ENCODE results near the gene CDH13.

The CDH13 gene

DNA sequence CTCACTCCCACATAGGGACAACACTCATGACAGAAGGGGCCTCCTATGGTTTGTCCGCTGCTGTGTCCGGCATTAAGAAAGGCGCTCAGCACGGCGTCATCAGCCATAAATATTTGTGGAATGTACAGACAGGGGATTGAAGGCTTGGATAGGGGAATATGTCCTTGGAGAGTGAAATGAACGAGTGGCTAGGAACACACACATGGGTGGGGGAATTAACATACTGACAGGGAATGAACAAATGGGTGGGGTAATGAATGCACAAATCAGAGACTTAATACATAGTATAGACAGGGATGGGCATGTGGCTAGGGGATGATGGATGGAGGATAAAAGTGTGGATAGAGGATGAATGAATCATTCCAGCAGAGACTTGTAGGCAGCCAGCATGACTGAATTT is 1027.0 kb downstream of the CDH13 start:
- DNase-seq = no peak

DNA sequence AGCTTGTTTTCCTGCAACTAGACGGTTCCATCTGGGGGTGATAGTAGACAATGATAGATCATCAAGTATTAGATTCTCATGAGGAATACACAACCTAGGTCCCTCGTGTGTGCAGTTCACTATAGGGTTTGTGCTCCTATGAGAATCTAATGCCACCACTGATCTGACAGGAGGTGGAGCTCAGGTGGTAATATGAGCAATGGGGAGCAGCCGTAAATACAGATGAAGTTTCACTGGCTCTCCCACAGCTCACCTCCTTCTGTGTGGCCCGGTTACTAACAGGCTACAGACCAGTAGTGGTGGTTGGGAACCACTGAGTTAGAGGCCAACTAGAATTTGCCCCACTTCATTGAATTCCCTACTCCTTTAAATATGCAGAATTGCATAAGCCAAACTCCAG is 1033.5 kb downstream of the CDH13 start:
- no peak for DNase-seq

DNA sequence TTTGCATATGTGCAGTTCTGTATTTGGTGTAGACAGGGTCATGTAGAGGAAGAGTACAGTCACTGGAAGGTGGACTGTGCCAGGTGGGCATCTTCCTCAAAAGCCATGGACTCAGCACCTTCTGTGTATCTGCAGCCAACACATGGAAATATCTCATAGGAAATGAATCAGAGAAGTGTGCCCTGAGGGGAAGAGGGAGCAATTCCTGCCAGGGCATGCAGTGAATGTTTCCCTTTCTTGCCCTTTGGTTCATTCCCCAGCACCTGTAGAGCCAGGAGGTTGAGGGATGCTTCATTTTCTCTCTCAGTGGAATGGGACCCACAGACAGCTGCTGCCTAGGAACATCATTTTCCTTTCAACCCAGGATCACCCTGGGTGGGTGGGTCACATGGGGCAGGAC is 1034.9 kb downstream of the CDH13 start:
- no peak for DNase-seq

DNA sequence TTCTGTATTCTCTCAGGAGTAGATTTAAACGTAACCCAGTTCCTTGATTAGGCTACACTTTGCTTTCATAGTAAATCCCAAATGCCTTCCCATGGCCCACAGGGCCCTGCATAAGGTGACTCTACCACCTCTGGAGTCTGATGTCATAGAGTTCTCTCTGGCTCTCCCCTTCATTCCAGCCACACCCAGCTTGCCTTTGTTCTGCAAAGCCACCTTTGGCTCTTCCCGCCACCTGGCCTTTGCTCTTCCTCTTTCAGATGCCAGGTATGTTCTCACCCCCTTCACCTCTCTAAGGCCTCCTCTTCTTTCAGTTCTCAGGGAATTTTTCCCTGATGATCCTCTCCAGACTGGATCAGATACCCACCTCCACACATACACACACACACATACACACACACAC is 1039.7 kb downstream of the CDH13 start:
- no peak for DNase-seq

DNA sequence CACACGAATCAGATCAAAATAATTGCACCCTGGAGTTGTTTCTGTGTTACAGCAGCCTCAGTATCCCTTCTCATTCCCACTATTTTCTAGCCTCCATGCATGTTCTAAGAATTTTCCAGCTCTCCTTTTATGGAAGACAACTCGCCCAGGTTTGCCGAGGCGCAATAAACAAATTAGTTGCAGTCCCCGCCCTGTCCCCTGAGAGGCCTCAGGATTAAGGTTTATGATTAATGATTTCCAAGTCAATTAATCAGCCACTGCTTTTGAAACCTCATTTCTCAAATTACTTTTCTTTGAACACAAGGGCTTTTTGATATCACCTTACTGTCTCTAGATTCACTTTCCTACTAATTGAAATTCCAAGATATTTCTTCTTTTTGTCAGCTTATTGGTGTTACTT is 1042.7 kb downstream of the CDH13 start:
- DNase-seq = no peak

DNA sequence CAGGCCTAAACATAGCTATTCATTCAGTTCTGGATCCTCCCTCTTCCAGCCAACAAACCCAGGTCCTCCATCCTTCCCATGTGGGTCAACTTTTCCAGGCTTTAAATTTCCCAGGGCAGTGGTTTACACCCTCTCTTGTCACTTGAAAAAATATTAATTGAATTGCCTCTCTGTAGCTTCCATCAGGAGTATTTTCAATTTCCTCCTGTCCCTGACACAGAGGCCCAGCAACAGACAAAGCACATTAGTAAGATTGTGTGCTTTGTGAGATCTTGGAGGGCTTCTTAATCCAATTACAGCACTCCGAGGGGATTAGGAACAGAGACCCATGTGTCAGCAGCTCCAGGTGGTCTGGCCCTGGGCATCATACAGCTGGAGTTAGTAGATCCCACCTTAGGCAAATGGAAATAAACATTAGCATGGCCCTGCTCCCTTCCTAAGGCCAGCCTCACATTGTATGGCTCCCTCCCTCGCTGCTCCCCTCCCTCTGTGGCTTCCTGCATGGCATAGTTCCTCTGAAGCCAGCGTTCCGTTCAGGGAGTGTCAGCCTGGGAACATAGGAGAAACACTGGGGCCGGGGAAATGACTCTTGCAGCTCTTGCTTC is 1048.3 kb downstream of the CDH13 start:
- DNase-seq = no peak

DNA sequence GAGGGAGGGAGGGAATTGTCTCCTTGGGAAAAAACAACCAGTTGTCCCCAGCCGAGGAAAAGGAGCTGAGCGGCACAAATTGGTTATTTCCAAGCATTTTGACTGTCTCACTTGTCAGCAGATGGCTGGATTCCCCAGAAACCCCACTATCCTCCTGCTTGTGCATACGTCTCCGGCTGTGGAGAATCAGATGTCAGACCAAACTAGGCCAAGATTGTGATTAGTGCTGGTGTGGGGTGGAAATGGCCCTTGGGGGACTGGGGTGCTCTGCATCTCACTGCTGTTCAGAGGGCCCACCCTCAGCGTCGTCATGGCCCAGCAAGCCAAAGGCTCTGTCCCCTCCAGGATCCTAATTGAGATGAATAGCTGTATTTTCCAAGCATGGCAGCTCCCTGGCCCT is 1049.3 kb downstream of the CDH13 start:
- no peak for DNase-seq

DNA sequence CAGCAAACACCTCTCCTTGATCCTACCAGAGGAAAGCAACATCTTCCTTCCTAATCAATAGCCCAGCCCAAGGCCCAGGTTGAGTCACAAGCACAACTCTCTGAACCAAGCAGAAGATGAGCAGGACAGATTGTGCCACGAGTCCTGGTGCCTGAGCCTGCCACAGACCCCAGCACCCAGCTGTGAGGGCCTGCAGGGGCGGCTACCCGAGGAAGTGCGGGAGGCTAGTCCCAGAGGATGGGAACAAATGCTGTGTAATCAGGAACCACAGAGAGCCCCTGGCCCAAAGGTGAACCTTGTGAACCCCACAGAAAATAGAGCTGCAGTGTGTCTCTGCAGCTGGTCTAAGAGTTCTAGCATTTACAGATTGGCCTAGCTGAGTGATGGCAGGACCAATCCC is 1054.2 kb downstream of the CDH13 start:
- no peak for DNase-seq

DNA sequence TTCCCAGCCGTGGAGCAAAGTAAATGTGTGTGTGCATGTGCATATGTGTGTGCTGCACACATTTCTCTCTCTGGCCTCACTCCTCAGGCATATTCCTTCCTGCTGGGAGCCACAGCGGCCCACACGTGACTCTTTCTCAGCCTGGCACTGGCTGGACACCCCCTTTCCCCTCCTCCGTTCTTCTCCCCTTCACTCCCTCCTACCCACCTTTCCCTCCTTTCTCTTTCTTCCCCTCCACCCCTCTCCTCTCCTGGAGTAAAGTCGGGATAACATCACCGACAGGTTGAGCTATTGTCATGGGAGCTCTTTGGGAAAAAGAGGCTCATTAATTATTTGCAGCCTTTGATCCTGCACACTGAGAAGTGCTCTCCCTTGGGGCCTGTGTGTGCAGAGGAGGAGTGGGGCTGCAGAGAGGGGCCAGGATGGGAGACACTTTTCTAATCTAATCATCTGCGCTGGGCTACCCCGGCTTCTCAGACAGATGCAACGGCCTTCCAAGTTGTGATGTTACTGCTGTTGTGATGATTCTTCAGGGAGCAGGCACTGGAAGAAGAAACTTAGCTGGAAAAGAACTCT is 1054.7 kb downstream of the CDH13 start:
- DNase-seq = no peak

DNA sequence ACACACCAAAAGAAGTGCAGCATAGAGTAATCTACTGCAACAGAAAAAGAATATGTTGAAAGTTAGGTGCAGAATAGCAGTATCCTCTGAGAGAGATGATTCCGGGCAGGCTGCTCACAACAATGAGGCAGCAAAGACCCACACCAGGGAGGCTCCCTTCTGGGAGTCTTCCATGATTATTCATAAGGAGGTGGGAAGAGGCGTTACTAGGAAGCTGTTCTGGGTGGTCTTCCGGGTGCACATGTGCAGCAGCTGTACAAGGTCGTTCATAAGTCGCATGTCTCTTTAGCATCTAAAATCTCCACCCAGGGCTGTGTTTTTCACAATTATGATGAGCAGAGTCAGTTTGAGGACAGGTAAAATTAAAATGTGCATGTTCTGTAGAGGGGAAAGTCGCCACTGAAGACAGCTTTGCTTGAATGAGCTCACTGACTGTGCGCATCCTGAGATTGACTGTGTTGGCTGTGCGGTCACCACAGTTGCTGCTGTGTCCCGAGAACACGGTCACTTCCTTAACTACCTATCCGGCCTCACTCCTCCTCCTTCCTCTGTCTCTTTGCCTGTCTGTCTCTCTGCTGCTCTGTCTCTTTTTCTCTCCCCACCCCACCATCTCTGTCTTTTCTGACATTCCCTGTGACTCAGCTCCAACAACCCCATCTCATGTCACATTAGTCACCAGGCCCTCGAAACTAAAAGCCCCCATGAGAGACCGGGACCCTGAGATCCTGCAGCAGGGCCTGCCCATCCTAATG is 1055.5 kb downstream of the CDH13 start:
- DNase-seq = no peak

DNA sequence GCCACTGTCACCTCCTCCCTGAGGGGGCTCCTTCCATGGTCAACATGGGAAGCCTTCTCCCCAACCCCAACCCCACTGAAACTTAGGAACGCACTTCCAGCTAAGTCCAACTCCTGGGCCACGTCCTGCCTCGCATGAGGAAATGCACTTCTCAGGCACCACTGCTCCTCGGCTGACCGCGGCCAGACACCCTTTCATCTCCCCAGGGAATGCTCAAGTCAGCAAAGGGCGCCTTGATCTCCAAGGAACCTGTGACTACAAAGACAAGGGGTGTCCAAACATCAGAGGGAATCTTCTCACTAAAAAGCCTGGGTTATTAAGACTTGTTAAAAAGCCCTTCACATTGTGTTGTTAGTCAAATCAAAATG is 1056.1 kb downstream of the CDH13 start:
- DNase-seq = no peak

DNA sequence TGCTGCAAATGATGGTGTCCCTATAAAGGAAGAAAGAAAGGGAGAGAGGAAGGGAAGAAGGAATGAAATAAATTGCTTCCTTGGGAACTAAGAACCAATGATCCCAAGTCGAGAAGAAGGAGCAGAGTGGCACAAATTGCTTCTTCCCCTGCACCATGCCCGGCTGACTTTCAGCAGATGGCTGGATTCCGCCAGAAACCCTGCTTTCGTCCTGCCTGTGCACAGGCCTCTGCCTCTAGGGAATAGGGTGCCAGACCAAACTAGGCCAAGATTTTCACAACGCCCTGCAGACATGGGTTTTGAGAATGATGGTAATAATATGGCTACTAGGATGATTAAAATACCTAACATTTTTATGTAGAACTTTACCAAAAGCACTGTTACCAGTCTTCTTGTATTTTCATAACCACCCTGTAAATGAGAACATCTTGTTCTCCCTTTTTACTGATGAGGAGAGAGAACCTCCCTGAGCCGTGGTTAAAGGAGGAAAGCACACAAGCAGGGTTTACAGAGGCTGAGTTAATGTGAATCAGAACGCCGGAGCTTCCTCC is 1058.9 kb downstream of the CDH13 start:
- no peak for DNase-seq

DNA sequence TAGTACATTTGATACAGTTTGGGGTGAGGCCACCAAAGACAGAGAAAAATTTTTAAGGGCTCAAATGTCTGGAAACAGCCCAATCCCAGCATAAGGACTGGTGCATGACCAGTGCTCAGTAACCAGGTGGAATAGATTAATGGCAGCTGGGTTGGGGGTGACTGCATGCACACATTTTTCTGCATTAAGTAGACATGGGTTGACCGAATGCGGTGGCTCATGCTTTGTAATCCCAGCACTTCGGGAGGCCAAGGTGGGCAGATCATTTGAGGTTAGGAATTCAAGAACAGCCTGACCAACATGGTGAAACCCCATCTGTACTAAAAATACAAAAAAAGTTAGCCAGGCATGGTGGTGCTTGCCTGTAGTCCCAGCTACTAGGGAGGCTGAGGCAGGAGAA is 1060.0 kb downstream of the CDH13 start:
- no peak for DNase-seq

DNA sequence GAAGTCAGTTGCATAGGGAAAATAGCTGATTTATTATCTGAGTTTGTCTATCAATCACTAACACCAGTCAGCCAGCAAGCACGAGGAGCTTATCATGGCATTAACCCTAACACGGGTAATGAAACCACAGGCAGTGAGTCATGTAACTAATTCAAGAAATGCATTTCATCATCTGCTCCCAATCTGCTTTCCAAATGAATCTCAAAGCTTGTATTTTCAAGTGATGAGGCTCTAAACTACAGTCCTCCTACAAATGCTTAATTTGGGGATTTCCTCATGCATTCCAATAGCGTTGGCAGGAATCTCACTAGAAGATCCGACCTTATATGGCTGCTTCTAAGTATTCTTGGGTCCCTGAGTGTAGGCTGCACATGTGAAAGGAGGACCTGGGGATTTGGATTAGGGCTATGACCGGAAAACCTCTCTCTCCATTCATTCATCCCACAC is 1062.6 kb downstream of the CDH13 start:
- DNase-seq = no peak

DNA sequence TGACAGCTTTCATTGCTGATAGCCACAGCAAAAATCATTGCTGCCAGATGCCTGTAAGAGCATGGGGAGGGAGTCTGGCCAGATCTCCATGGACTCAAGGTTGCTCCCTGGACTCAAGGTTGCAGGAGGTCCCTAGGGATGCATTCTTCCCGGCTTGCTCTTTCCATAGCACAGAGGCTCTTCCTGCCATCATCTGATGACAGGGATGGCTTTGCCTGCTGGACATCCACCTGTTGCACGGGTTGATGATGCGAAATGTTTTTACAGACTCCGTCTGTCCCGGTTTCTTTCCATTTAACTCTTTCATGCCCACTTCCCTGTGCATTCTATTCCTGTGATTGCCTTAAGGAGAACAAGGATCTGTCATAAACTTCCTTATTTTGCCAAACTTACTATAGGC is 1065.5 kb downstream of the CDH13 start:
- DNase-seq = no peak

DNA sequence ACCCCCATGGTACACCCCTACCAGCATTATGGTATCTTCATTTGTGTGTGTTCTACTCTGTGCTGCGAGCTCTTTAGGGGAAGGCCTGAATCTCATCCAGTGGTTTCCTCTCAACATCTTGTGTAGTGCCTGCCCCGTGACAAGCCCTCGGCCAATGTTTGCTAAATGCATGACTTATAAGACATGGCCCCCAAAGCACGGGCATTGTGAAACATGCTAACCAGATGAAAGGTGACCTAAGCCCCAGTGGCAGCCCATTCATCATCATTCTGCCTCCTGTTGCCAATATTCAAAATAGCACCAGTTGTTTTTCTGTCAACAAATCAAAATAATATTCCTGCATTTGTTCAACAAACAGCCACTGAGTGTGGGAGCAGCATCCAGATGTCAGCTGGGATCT is 1072.2 kb downstream of the CDH13 start:
- DNase-seq = no peak

DNA sequence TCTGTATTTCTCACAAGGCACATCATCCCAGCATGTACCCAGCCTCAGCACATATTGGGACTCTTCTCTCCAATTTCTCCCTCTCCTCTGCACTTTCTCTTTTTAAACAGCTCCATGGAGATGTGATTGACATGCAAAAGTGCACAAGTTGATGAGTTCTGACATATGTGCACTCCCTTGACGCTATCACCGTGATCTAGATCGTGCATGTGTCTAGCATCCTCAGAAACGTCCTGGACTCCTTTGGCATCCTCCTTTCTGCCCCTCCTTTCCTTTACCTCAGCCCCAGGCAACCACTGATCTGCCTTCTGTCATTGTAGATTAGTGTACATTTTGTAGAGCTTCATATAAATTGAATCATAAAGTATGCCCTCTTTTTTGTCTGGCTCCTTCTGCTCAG is 1073.0 kb downstream of the CDH13 start:
- DNase-seq = no peak

DNA sequence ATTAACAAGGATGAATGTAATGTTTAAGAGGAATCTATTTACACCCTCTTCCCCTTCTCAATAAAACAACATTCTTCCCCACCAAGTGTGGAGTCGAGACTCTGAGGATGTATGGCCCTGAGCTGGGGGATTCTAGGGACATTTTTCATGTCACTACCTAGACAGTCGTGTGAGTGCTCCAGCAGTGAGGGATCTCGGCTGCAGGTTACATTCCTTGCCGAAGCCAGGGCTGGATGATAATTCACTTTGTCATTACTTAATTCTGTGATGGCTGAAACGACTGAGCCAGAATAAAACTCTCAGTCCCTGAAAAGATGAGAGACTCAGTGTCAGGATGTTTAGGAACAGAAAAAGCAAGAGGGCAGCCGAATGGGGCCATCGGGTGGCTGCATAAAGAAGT is 1074.1 kb downstream of the CDH13 start:
- DNase-seq = no peak

DNA sequence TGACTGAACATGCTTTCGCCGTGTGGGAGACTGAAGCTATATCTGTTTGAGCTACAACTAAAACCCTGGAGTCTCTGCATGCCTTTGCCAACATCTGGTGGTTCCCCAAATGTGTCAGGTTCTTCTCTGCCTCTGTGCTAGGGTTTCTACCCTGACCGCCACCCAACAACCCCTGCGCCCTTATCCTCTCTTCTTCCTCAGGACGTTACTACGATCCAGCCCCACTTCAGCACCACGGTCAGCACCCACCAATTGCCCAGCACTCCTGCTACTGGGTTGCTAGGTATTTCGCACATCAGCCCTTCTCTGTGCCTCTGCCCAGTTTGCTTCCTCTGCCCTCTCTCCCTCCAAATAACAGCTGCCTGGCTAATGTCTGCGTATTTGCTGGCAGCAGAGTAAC is 1074.7 kb downstream of the CDH13 start:
- no peak for DNase-seq

DNA sequence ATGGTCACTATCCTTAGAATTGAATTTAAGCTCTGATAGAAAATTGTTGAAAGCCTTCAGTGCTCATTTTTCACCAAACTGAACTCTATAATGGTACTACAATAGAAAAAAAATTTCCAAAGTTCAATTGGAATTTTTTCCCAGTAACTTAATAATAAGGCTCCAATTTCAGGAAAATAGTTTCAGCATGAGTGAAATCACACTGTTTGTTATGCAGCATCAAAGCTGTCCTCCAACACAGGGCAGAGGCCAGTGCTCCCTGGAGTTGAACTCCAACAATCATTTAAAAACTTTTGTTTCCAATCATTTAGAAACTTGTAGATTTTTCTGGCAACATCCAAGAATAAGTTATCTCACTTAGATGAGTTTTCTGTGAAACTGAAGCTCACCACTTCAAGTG is 1077.9 kb downstream of the CDH13 start:
- DNase-seq = no peak

DNA sequence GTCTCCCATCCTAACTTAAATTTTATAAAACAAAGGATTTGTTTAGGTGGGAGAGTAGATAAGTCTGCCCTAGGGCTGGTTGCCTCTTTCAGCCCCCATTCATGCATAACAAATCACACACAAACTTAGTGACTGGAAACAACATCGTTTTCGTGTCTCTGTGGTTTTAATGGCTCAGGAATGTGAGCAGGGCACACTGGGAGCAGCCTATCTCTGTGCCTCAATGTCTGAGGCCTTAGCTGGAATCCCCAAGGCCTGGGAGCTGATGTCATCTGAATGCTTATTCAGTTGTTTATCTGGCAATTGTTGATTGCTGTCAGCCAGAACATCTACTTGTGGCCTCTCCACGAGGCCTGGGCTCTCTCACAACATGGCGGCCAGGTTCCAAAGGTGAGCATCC is 1079.1 kb downstream of the CDH13 start:
- DNase-seq = no peak

DNA sequence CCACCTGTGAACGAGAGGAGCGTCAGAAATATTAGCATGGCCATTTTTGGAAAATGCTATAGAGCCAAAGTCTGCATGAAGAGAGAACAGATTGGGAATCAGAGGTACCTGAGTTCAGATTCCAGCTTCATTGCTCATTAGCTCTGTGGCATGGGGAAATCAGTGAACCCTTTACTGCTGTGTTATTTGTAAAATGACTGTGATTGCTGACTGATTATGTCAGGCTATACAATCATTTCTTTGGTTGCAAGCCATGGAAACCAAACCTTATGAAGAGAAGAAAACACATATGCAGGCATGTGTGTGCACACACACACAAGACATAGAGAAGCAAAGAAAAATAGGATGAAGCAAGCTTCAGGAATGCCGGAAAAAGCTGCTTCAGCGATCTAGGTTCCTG is 1079.6 kb downstream of the CDH13 start:
- DNase-seq = no peak

DNA sequence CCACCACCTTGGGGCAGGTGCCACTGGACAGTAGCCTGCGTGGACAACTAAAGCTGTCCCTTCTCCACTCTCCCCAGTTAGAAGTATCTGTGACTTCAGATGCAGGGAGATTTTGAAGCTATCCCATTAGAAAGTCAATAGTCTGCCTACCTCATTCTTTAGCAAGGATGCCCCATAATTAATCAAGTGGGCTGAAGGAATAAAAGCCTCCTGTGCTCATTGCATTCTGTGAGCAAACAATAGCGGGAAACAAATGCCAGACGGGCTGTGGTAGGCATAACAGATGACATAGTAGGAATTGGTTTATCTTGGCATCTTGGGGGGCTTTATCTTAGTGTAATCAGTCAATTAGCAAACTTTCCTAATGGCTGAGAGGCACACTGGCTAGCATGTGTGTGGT is 1084.3 kb downstream of the CDH13 start:
- no peak for DNase-seq

DNA sequence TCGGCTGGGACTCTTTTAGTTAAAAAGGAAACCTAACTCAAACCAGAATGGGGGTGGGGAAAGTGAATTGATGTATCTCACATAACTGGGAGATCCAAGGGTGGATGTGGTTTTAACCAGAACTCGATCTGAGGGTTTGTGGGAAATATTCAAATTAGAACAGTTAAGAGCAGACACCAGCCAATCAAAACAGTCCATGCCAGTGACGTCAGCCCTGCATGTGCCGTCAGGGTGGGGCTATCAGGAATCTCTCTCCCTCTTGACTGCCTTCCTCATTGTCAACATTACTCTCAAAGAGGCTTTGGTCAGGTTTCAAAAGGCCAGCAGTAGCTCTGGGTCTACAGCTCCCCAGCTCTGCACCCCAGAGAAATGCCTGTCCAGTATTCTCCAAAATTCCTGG is 1086.8 kb downstream of the CDH13 start:
- no peak for DNase-seq

DNA sequence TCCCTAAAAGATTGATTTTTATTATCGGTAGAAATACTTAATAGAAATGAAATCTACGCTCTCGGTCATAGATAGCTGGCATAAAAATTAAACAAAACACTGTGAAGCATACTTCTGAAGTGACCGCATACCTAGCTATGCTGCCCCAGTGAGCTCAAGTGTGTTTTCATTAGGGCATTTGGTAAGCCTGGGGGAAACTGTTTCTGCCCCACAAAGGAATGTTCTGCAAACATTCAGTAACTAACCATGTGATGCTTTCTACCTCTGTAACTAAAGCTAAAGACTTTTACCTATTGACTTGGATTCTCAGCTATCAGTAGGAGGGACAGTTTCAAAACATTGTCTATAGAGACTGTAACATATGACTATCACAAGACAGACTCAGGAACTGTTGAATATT is 1087.5 kb downstream of the CDH13 start:
- no peak for DNase-seq
